H1 (cell line): Measurements from ENCODE around the gene GABRR1. TPM values are rescaled to one million over a fixed set of nuclear protein-coding genes. Genes with fewer than 3 reads are reported as not detected.

Source experiments
- CTCF ChIA-PET: fragments of 300-600 bp; sonication (Branson Sonifier 250); formaldehyde crosslinking; loops from one replicate; lab custom pipeline; 2021; ENCODE audit not compliant: partially characterized antibody; lab: Charles Lee
- POLR2A ChIA-PET: fragments of 300-600 bp; sonication (Branson Sonifier 250); formaldehyde crosslinking; loops from one replicate; lab custom pipeline; 2021; ENCODE audit warnings: inconsistent platforms; ENCODE audit not compliant: partially characterized antibody; lab: Charles Lee
- DNase-seq, 2 experiments: peaks; one replicate each; pipeline versions ENCODE4 v3.0.0 to v3.0.0-alpha.2; 2010 to 2022; ENCODE audit warnings: low spot score in 2 of 2, low read depth in 1 of 2, mixed read lengths in 1 of 2
- FAIRE-seq: peaks from 2 replicates; lab custom pipeline; 2011; peaks lifted over from hg19 to GRCh38; lab: Jason Lieb, UNC
- H2AFZ ChIP-seq: 2 replicates; pipeline ENCODE4 v1.8.1; 2012; ENCODE audit warnings: low read length, inconsistent platforms
- H2AK5ac ChIP-seq: 2 replicates; pipeline ENCODE4 v1.6.1; 2013; ENCODE audit warnings: low read depth, low read length
- H2BK120ac ChIP-seq: replicated peaks from 2 replicates; pipeline ENCODE3; 2013; ENCODE audit warnings: low read depth, low read length, inconsistent platforms
- H2BK12ac ChIP-seq: 2 replicates; pipeline ENCODE4 v1.6.1; 2013; ENCODE audit warnings: low read depth, low read length
- H2BK15ac ChIP-seq: 2 replicates; pipeline ENCODE4 v1.6.1; 2013; ENCODE audit warnings: low read length
- H2BK20ac ChIP-seq: 2 replicates; pipeline ENCODE4 v1.6.1; 2013; ENCODE audit warnings: low read length
- H2BK5ac ChIP-seq: 2 replicates; pipeline ENCODE4 v1.6.1; 2013; ENCODE audit warnings: low read depth, low read length
- H3K14ac ChIP-seq: 2 replicates; pipeline ENCODE4 v1.6.1; 2013; ENCODE audit warnings: inconsistent platforms; ENCODE audit not compliant: insufficient read length
- H3K18ac ChIP-seq: 2 replicates; pipeline ENCODE4 v1.6.1; 2013; ENCODE audit warnings: low read length; ENCODE audit errors: extremely low read depth
- H3K23ac ChIP-seq: 2 replicates; pipeline ENCODE4 v1.6.1; 2013; ENCODE audit warnings: inconsistent platforms; ENCODE audit not compliant: insufficient read length
- H3K23me2 ChIP-seq: 2 replicates; pipeline ENCODE4 v1.6.1; 2013; ENCODE audit warnings: low read depth, low read length
- H3K27ac ChIP-seq: 2 replicates; pipeline ENCODE4 v1.6.1; 2011; ENCODE audit warnings: low read depth, low read length, inconsistent platforms
- H3K27me3 ChIP-seq, 4 experiments: replicated peaks in 1 of 4; 1 replicate in 1 of 4; 2 replicates in 3 of 4; pipeline versions ENCODE4 v1.6.1 to v1.8.1; 2011 to 2013; ENCODE audit warnings: low read length in 3 of 4, mild to moderate bottlenecking in 3 of 4, inconsistent platforms in 2 of 4, mixed read lengths in 2 of 4, moderate library complexity in 1 of 4; ENCODE audit not compliant: control insufficient read depth in 3 of 4, insufficient read depth in 3 of 4; ENCODE audit errors: extremely low read depth in 1 of 4
- H3K36me3 ChIP-seq, 4 experiments: 2 replicates each; pipeline versions ENCODE4 v1.6.1 to v1.8.1; 2011 to 2013; ENCODE audit warnings: mild to moderate bottlenecking in 4 of 4, low read length in 3 of 4, moderate library complexity in 2 of 4, control low read depth in 1 of 4, inconsistent platforms in 1 of 4; ENCODE audit not compliant: insufficient read depth in 4 of 4, control insufficient read depth in 2 of 4
- H3K4ac ChIP-seq: replicated peaks from 2 replicates; pipeline ENCODE3; 2013; ENCODE audit warnings: low read length, low read depth, mixed read lengths, inconsistent platforms; ENCODE audit not compliant: insufficient read length
- H3K4me1 ChIP-seq, 4 experiments: replicated peaks in 1 of 4; 1 replicate in 1 of 4; 2 replicates in 3 of 4; pipeline versions ENCODE4 v1.6.1 to v1.8.1; 2011 to 2013; ENCODE audit warnings: low read length in 3 of 4, inconsistent platforms in 2 of 4, mixed read lengths in 1 of 4; ENCODE audit not compliant: insufficient read depth in 4 of 4, control insufficient read depth in 3 of 4
- H3K4me2 ChIP-seq, 2 experiments: 2 replicates each; pipeline versions ENCODE4 v1.6.1 to v1.8.1; 2011 to 2013; ENCODE audit warnings: low read depth in 2 of 2, low read length in 2 of 2, control low read depth in 1 of 2, inconsistent platforms in 1 of 2, mild to moderate bottlenecking in 1 of 2; ENCODE audit not compliant: insufficient read depth in 1 of 2
- H3K4me3 ChIP-seq, 4 experiments: fragments of 200-600, 300-600 bp in 1 of 4; sonication (generic), shearing (Covaris generic), sonication (Bioruptor Twin) in 1 of 4; 2 replicates each; pipeline versions ENCODE4 v1.5.1 to v1.8.1; 2011 to 2016; ENCODE audit warnings: low read length in 4 of 4, low read depth in 3 of 4, control low read depth in 2 of 4, inconsistent platforms in 2 of 4, mild to moderate bottlenecking in 2 of 4, mixed read lengths in 1 of 4, moderate library complexity in 1 of 4; ENCODE audit not compliant: insufficient read depth in 2 of 4; ENCODE audit errors: extremely low read depth in 1 of 4
- H3K56ac ChIP-seq: replicated peaks from 2 replicates; pipeline ENCODE3; 2013; ENCODE audit warnings: low read depth, mild to moderate bottlenecking, mixed read lengths, low read length, inconsistent platforms; ENCODE audit not compliant: insufficient read length
- H3K79me1 ChIP-seq: 2 replicates; pipeline ENCODE4 v1.6.1; 2013; ENCODE audit warnings: low read depth, low read length, control low read depth
- H3K79me2 ChIP-seq, 2 experiments: 2 replicates each; pipeline versions ENCODE4 v1.6.1 to v1.8.1; 2012 to 2013; ENCODE audit warnings: low read length in 2 of 2, mild to moderate bottlenecking in 2 of 2, inconsistent platforms in 1 of 2; ENCODE audit not compliant: insufficient read depth in 2 of 2, control insufficient read depth in 1 of 2
- H3K9ac ChIP-seq, 4 experiments: replicated peaks in 1 of 4; 1 replicate in 1 of 4; 2 replicates in 3 of 4; pipeline versions ENCODE4 v1.6.1 to v1.8.1; 2011 to 2013; ENCODE audit warnings: low read depth in 3 of 4, low read length in 3 of 4, control low read depth in 2 of 4, mild to moderate bottlenecking in 2 of 4, moderate library complexity in 2 of 4, inconsistent platforms in 1 of 4; ENCODE audit errors: extremely low read depth in 1 of 4
- H3K9me3 ChIP-seq, 2 experiments: 2 replicates each; pipeline versions ENCODE4 v1.6.1 to v1.8.1; 2012 to 2013; ENCODE audit warnings: mild to moderate bottlenecking in 2 of 2, moderate library complexity in 2 of 2, control low read depth in 1 of 2, inconsistent platforms in 1 of 2, low read depth in 1 of 2, low read length in 1 of 2, mixed read lengths in 1 of 2; ENCODE audit not compliant: insufficient read depth in 2 of 2
- H4K20me1 ChIP-seq, 2 experiments: replicated peaks in 1 of 2; 2 replicates each; pipeline versions ENCODE3 to v1.8.1; 2011 to 2013; ENCODE audit warnings: inconsistent platforms in 2 of 2, low read length in 2 of 2, mild to moderate bottlenecking in 1 of 2; ENCODE audit not compliant: insufficient read depth in 2 of 2, control insufficient read depth in 1 of 2
- H4K5ac ChIP-seq: 2 replicates; pipeline ENCODE4 v1.6.1; 2013; ENCODE audit warnings: low read length, low read depth, mixed read lengths, inconsistent platforms; ENCODE audit not compliant: insufficient read length
- H4K8ac ChIP-seq: 2 replicates; pipeline ENCODE4 v1.8.0; 2013; ENCODE audit warnings: mild to moderate bottlenecking, moderate library complexity, low read length, inconsistent platforms; ENCODE audit not compliant: insufficient read depth; ENCODE audit errors: extremely low read depth
- H4K91ac ChIP-seq: replicated peaks from 2 replicates; pipeline ENCODE3; 2013; ENCODE audit warnings: low read length, mixed read lengths, inconsistent platforms; ENCODE audit not compliant: insufficient read length
- CTBP2 ChIP-seq: IDR thresholded peaks from 2 replicates; pipeline ENCODE4 v1.7.0; 2011; ENCODE audit warnings: borderline replicate concordance, mild to moderate bottlenecking, moderate library complexity, mixed read lengths, low read length; ENCODE audit not compliant: insufficient read depth, insufficient read length
- EP300 ChIP-seq, 2 experiments: IDR thresholded peaks; 1 replicate in 1 of 2; 2 replicates in 1 of 2; pipeline ENCODE4 v1.6.1; 2011 to 2012; ENCODE audit warnings: low read depth in 2 of 2, low read length in 2 of 2, mild to moderate bottlenecking in 2 of 2, borderline replicate concordance in 1 of 2, inconsistent platforms in 1 of 2, moderate library complexity in 1 of 2
- POU5F1 ChIP-seq: IDR thresholded peaks from 2 replicates; pipeline ENCODE4 v1.6.1; 2011; ENCODE audit warnings: low read depth, mild to moderate bottlenecking, low read length, moderate library complexity
- YY1 ChIP-seq: IDR thresholded peaks from 2 replicates; pipeline ENCODE4 v1.6.1; 2011; ENCODE audit warnings: low read depth, mild to moderate bottlenecking, low read length
- WGBS, 2 experiments: shearing (Covaris generic) in 1 of 2; methylation state at CpG; one replicate each; pipeline versions ENCODE4 v1.1.6 to v1.1.7; 2013 to 2015; ENCODE audit warnings: low lambda C conversion rate in 2 of 2, mixed read lengths in 2 of 2, inconsistent platforms in 1 of 2, low coverage in 1 of 2, missing lambda C conversion rate in 1 of 2; ENCODE audit not compliant: insufficient replicate concordance in 2 of 2, insufficient coverage in 1 of 2, insufficient read length in 1 of 2; ENCODE audit errors: extremely low coverage in 1 of 2, missing lambda C conversion rate in 1 of 2; 5-methylcytosine and 5-hydroxymethylcytosine counted together
- polyA plus RNA-seq, 7 experiments: library from polyadenylated mRNA; depleted of rRNA in 3 of 7; stranded (reverse) in 5 of 7; unstranded in 2 of 7; fragments of >200 nt in 5 of 7; fragments of 200-250 nt in 2 of 7; gene quantifications; 1 replicate in 5 of 7; 2 replicates in 1 of 7; 4 replicates in 1 of 7; pipeline versions ENCODE4 v1.2.1 to v1.2.3, GENCODE V29; 2011 to 2013; ENCODE audit warnings: missing spikeins in 2 of 7, mixed read lengths in 2 of 7
- total RNA-seq: library from RNA; stranded (reverse); fragmentation: NEBNext Ultra II Directional; extraction: Animal tissue kit (Norgen Biotek cat#: 25700); gene quantifications from 2 replicates; pipeline ENCODE4 v1.2.1, GENCODE V29; 2021

Gene GABRR1
- total and polyA plus RNA-seq, 2 of the 8 experiments (the other 6 are each of a cell fraction or from before 2014, with no cell fraction given), result 0.60 to 0.63 TPM

DNA sequence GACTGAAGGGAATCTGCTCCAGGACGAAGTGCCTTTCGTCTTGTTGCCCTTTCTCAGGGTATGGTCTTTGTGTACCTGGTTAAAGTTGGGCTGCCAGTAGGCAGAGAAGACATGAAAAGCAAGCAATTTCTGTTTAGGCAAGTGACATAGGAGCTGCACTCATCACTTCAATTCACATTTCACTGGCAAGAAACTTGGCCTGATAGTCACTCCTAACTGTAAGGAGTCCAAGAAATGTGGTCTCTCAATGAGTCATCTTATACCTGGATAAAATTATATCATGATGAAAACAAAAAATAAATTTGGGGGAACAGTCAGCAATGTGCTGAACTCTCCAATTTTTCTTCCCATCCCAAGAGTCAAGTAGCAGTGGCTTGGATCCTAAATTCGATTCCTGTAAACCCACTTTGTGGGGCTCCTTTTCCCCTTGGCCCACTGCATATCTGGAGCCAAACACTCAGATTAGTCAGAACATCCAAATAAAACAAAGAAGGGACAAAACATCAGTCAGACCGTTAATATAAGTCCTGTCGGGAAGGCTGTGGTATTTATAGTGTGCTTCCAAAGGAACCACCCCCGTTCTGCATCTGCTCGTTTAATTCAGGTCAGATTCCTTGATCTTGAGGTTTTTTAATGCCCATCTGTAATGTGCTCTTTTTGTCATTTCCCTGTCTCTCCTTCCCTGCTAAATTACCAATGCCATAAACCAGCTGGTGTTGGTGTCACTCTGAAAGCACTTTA is 5.0 kb upstream of the GABRR1 start:
- no peak overlapping the region for H3K4ac ChIP-seq
- H3K23me2 ChIP-seq, result no peaks in the 10 kb centered on the region
- no peaks in the 10 kb centered on the region for H3K79me1 ChIP-seq
- H3K27ac ChIP-seq, result no peak overlapping the region
- WGBS, 2 experiments, result 79% methylated on average over 7 of the region's 7 CpGs; no CpG with 5 or more reads in 1 of the 2 experiments
- no peak overlapping the region for H3K9ac ChIP-seq
- H4K91ac ChIP-seq, result no peak overlapping the region
- CTCF ChIA-PET, result interaction anchor here (1.2 to 1.8 kb wide), 3 partner anchors 14 to 146 kb away, joined by 4 to 9 read pairs (median 4); no protein-coding TSS in a partner anchor
- FAIRE-seq (no peak), DNase-seq (no peak)
- H2BK12ac ChIP-seq, result no peak overlapping the region
- no peaks in the 10 kb centered on the region for H3K27me3 ChIP-seq
- H2AK5ac ChIP-seq, result no peak overlapping the region
- no peaks in the 10 kb centered on the region for H3K36me3 ChIP-seq
- TF ChIP-seq CTBP2 (no peak), EP300 (IDR thresholded peaks at IDR 0.05; ENCODE audit: borderline replicate concordance in 1 of 2, low read depth in 2 of 2, low read length in 2 of 2) (no peak), POU5F1 (no peak), YY1 (no peak)
- H3K18ac ChIP-seq, result no peak overlapping the region
- H3K79me2 ChIP-seq, result no peaks in the 10 kb centered on the region
- H3K9me3 ChIP-seq, result no peaks in the 10 kb centered on the region; a peak in 1 of 4 replicates
- H3K4me1 ChIP-seq, result peaks cover 0 to 2% (median 0%) of the 10 kb centered on the region in 4 experiments; a peak in 1 of 7 replicates
- no peak overlapping the region for H3K56ac ChIP-seq
- H2BK15ac ChIP-seq, result no peak overlapping the region
- no peak overlapping the region for H2AFZ ChIP-seq
- H2BK20ac ChIP-seq, result no peak overlapping the region
- no peak overlapping the region for H3K4me3 ChIP-seq
- H4K5ac ChIP-seq, result no peak overlapping the region
- no peak overlapping the region for H2BK5ac ChIP-seq
- no peak overlapping the region for H4K8ac ChIP-seq
- POLR2A ChIA-PET, result no interaction called here
- no peak overlapping the region for H2BK120ac ChIP-seq
- no peak overlapping the region for H3K23ac ChIP-seq
- H3K14ac ChIP-seq, result no peak overlapping the region
- no peaks in the 10 kb centered on the region for H4K20me1 ChIP-seq
- H3K4me2 ChIP-seq, result no peak overlapping the region
